Left ventricle myocardium inferior (tissue), 1 donor: Measurements from ENCODE around the gene MAST4. TPM values are rescaled to one million over a fixed set of nuclear protein-coding genes. Genes with fewer than 3 reads are reported as not detected.

ENCODE experiments used
- DNase-seq: peaks from one replicate; pipeline ENCODE4 v3.0.0-alpha.2; 2020
- H3K27ac ChIP-seq: fragments of 200-600 bp; replicated peaks from 2 replicates; pipeline ENCODE4 v1.8.0; 2021
- H3K27me3 ChIP-seq: fragments of 200-600 bp; 2 replicates; pipeline ENCODE4 v1.8.0; 2021; ENCODE audit warnings: low read depth
- H3K36me3 ChIP-seq: fragments of 200-600 bp; 2 replicates; pipeline ENCODE4 v1.8.0; 2021
- H3K4me1 ChIP-seq: fragments of 200-600 bp; 2 replicates; pipeline ENCODE4 v1.8.0; 2021
- H3K4me3 ChIP-seq: fragments of 200-600 bp; 2 replicates; pipeline ENCODE4 v1.8.0; 2021; ENCODE audit warnings: mild to moderate bottlenecking, moderate library complexity
- H3K9me3 ChIP-seq: fragments of 200-600 bp; replicated peaks from 2 replicates; pipeline ENCODE4 v1.8.0; 2021
- CTCF ChIP-seq: fragments of 200-600 bp; IDR thresholded peaks from 2 replicates; pipeline ENCODE4 v1.8.0; 2021; ENCODE audit warnings: antibody characterized with exemption, mild to moderate bottlenecking, borderline replicate concordance
- intact Hi-C: fragments of 100-400 bp; cut with micrococcal nuclease; formaldehyde crosslinking; loops from one replicate; pipeline ENCODE4 v1.11.0; 2022
- total RNA-seq: library from RNA; stranded (reverse); fragmentation: NEBNext Ultra II Directional; extraction: Animal tissue kit (Norgen Biotek cat#: 25700); gene quantifications from one replicate; pipeline ENCODE4 v1.2.1, GENCODE V29; 2021
- donor health status: DM: no; HTN: yes; CAD: no; lungs with severe emphysema.

Gene MAST4
- total RNA-seq, 1 donor from 2014 or later: 55.7 TPM

GRCh38 chr5:66793049-66793448 is 196.9 kb downstream of the MAST4 start:
- intact Hi-C loops: no loop called here
- no peaks in the 10 kb centered on the region for H3K36me3 ChIP-seq
- no peak for TF ChIP-seq CTCF
- H3K4me1 ChIP-seq: peaks cover 19% of the 10 kb centered on the region
- DNase-seq: no peak
- H3K9me3 ChIP-seq: no peaks in the 10 kb centered on the region
- H3K27me3 ChIP-seq: no peaks in the 10 kb centered on the region
- H3K4me3 ChIP-seq: no peak overlapping the region
- no peak overlapping the region for H3K27ac ChIP-seq

- Histone ChIP-seq H3K36me3 (no peaks in the 10 kb centered on the region), H3K4me3 (no peak overlapping the region), H3K4me1 (peaks cover 19% of the 10 kb centered on the region), H3K27me3 (no peaks in the 10 kb centered on the region), H3K27ac (no peak overlapping the region), H3K9me3 (no peaks in the 10 kb centered on the region)
- no peak for DNase-seq
- intact Hi-C loops: no loop called here
- no peak for TF ChIP-seq CTCF
These were observed 199.5 kb downstream of the MAST4 start for GRCh38 chr5:66795682-66796081.

- intact Hi-C loops: no loop called here
- Histone ChIP-seq H3K27me3 (no peaks in the 10 kb centered on the region), H3K27ac (no peak overlapping the region), H3K4me1 (peaks cover 15% of the 10 kb centered on the region), H3K9me3 (no peaks in the 10 kb centered on the region), H3K36me3 (no peaks in the 10 kb centered on the region), H3K4me3 (no peak overlapping the region)
- DNase-seq: no peak
- TF ChIP-seq CTCF: peak; percentile 48
These were observed 200.4 kb downstream of the MAST4 start for GRCh38 chr5:66796305-66797292.

- Histone ChIP-seq H3K4me1 (peaks cover 8% of the 10 kb centered on the region), H3K4me3 (no peak overlapping the region), H3K27ac (no peak overlapping the region), H3K36me3 (no peaks in the 10 kb centered on the region), H3K9me3 (no peaks in the 10 kb centered on the region), H3K27me3 (no peaks in the 10 kb centered on the region)
- DNase-seq: no peak
- intact Hi-C loops: no loop called here
- no peak for TF ChIP-seq CTCF
These were observed 206.7 kb downstream of the MAST4 start for GRCh38 chr5:66802941-66803340.

- no peak for TF ChIP-seq CTCF
- no peaks in the 10 kb centered on the region for H3K27me3 ChIP-seq
- no peak for DNase-seq
- H3K4me1 ChIP-seq: peaks cover 9% of the 10 kb centered on the region
- no peaks in the 10 kb centered on the region for H3K9me3 ChIP-seq
- no peak overlapping the region for H3K27ac ChIP-seq
- intact Hi-C loops: no loop called here
- H3K36me3 ChIP-seq: no peaks in the 10 kb centered on the region
- H3K4me3 ChIP-seq: no peak overlapping the region
These were observed 209.6 kb downstream of the MAST4 start for GRCh38 chr5:66805514-66806430.
